Uterus (tissue), 4 donors: ENCODE measurements around the gene EPHB2. TPM values are rescaled to one million over a fixed set of nuclear protein-coding genes. Genes with fewer than 3 reads are reported as not detected.
A peak's percentile ranks its signal among the peaks of the same experiment; 100 is the strongest.

ENCODE experiments used
- DNase-seq, 2 donors: peaks; one replicate each; pipeline ENCODE4 v3.0.0-alpha.2; 2019 to 2020
- H3K27ac ChIP-seq, 2 donors: fragments of 200-600 bp; sonication (generic); 1 replicate in 1 of 2; 2 replicates in 1 of 2; pipeline ENCODE4 v1.5.1; 2016 to 2018
- H3K27me3 ChIP-seq, 2 donors: fragments of 200-600 bp; sonication (generic); one replicate each; pipeline ENCODE4 v1.5.1; 2018 to 2019; ENCODE audit warnings: control low read depth in 1 of 2
- H3K36me3 ChIP-seq, 2 donors: fragments of 200-600 bp; sonication (generic); one replicate each; pipeline ENCODE4 v1.5.1; 2019; ENCODE audit warnings: control low read depth in 1 of 2
- H3K4me1 ChIP-seq, 2 donors: fragments of 200-600 bp; sonication (generic); one replicate each; pipeline ENCODE4 v1.5.1; 2018 to 2019; ENCODE audit warnings: control low read depth in 1 of 2
- H3K4me3 ChIP-seq, 2 donors: fragments of 200-600 bp; sonication (generic); 1 replicate in 1 of 2; 2 replicates in 1 of 2; pipeline ENCODE4 v1.5.1; 2018 to 2019; ENCODE audit warnings: mild to moderate bottlenecking in 1 of 2
- H3K9me3 ChIP-seq, 2 donors: fragments of 200-600 bp; sonication (generic); one replicate each; pipeline ENCODE4 v1.5.1; 2019; ENCODE audit warnings: control low read depth in 1 of 2
- POLR2A ChIP-seq, 2 donors: fragments of 450-650 bp; IDR thresholded peaks; one replicate each; pipeline ENCODE4 v1.6.1; 2016; ENCODE audit warnings: antibody characterized with exemption in 2 of 2, mild to moderate bottlenecking in 1 of 2, moderate library complexity in 1 of 2
- intact Hi-C: fragments of 100-400 bp; cut with DNase I; formaldehyde crosslinking; loops from one replicate; pipeline ENCODE4 v1.15.1; 2023; ENCODE audit warnings: low total_unique reads
- total RNA-seq, 4 donors: library from RNA; depleted of rRNA in 3 of 4; stranded (reverse); fragments of >200 nt in 3 of 4; gene quantifications; one replicate each; pipeline versions ENCODE4 v1.1.0 to v1.2.4, GENCODE V29; 2014 to 2023
- TF ChIP-seq, protein P1 (sequence below), 4 experiments: fragments of 200-600 bp in 2 of 4; fragments of 450-650 bp in 2 of 4; sonication (generic) in 2 of 4; IDR thresholded peaks; one replicate each; pipeline ENCODE4 v1.5.1; 2016 to 2019; ENCODE audit warnings: antibody characterized with exemption in 4 of 4, mild to moderate bottlenecking in 2 of 4, moderate library complexity in 1 of 4
- donor health status: DM: yes; HTN: yes; CAD: no.

Gene EPHB2
- total RNA-seq, 4 donors from 2014 or later, result under 0.01 to 49.6 (median 2.2) TPM

DNA sequence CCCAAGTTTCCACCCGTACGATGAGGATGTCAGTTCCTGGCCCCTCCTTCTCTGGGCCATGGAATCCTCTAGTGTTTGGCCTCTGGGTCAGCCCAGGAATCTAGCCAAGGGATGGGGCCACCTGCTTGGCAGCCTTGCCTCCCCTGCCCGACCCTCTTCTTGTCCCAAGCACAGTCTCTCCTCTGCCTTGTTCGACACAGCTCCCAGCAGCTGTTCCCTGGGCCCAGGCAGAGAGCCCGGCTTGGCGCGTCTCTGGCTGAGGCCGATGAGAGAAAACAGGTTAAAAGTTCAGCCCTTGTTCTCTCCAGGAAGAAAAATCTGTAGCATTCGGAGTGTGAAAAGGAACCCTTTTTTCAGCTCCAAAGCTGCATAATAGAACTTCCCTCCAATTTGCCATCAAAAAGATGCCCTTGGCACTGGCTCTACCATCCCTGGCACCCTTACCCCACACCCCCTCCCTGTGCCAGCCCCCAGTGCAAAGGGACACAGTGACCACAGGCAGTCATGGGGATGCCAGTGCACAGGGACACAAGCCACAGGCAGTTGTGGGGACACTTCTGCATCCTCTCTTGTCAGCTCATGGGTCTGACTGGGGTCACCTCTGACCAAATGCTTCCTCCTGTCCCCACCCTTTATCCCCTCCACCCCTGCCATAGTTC lies 68.4 kb downstream of the EPHB2 start:
- Histone ChIP-seq H3K9me3 (no peaks in the 10 kb centered on the region), H3K4me1 (no peaks in the 10 kb centered on the region), H3K27me3 (no peaks in the 10 kb centered on the region), H3K36me3 (no peaks in the 10 kb centered on the region), H3K4me3 (no peak overlapping the region), H3K27ac (no peak overlapping the region)
- intact Hi-C loops, result no loop called here
- peak in 1 of 2 donors; percentile 59 for DNase-seq
- no peak for TF ChIP-seq POLR2A (IDR thresholded peaks at IDR 0.05)
- TF ChIP-seq, protein P1, sequence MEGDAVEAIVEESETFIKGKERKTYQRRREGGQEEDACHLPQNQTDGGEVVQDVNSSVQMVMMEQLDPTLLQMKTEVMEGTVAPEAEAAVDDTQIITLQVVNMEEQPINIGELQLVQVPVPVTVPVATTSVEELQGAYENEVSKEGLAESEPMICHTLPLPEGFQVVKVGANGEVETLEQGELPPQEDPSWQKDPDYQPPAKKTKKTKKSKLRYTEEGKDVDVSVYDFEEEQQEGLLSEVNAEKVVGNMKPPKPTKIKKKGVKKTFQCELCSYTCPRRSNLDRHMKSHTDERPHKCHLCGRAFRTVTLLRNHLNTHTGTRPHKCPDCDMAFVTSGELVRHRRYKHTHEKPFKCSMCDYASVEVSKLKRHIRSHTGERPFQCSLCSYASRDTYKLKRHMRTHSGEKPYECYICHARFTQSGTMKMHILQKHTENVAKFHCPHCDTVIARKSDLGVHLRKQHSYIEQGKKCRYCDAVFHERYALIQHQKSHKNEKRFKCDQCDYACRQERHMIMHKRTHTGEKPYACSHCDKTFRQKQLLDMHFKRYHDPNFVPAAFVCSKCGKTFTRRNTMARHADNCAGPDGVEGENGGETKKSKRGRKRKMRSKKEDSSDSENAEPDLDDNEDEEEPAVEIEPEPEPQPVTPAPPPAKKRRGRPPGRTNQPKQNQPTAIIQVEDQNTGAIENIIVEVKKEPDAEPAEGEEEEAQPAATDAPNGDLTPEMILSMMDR (IDR thresholded peaks at IDR 0.05), result no peak

DNA sequence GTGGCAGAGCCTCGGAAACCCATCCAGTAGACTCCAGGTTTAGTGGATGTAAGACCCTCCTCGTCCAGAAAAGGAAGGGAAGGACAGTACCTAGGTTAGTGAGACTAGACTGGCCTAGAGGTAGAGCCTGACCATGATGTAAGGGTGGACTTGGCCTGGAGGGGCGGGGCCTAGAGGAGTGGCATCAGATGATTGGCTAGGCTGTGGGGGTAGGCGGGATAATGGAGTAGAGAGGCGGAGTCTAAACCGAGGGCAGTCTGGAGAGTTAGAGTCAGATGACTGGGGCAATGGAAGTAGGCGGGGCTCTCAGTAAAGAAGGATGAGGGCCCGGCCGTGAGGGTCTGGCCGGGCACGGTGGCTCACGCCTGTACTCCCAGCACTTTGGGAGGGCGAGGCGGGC lies 70.1 kb downstream of the EPHB2 start:
- intact Hi-C loops, result no loop called here
- no peak overlapping the region for H3K27ac ChIP-seq
- TF ChIP-seq, protein P1 (IDR thresholded peaks at IDR 0.05), result no peak
- no peak for TF ChIP-seq POLR2A (IDR thresholded peaks at IDR 0.05)
- no peaks in the 10 kb centered on the region for H3K36me3 ChIP-seq
- H3K9me3 ChIP-seq, result no peaks in the 10 kb centered on the region
- H3K27me3 ChIP-seq, result no peaks in the 10 kb centered on the region
- no peaks in the 10 kb centered on the region for H3K4me1 ChIP-seq
- no peak overlapping the region for H3K4me3 ChIP-seq
- DNase-seq, result no peak

DNA sequence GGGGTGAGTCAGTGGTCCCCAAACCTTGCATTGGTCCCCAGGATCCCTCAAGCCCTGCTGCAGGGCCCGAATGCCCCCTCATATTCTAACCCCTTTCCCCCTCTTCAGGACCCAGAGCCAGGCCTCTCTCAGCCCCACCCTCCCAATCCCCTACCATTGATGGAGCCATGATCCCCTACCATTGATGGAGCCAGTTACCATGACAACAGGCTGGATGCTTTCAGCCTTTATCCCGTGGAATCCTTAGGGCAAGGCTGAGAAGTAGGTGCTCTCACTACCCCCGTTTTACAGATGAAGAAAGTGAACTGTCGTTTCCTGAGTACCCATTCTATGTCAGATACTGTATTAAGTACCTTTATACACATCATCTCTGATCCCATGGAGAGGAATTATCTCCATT lies 70.8 kb downstream of the EPHB2 start:
- H3K9me3 ChIP-seq, result no peaks in the 10 kb centered on the region
- DNase-seq, result no peak
- H3K4me1 ChIP-seq, result no peaks in the 10 kb centered on the region
- no peak for TF ChIP-seq POLR2A (IDR thresholded peaks at IDR 0.05)
- TF ChIP-seq, protein P1 (IDR thresholded peaks at IDR 0.05), result no peak
- no peaks in the 10 kb centered on the region for H3K36me3 ChIP-seq
- intact Hi-C loops, result no loop called here
- no peaks in the 10 kb centered on the region for H3K27me3 ChIP-seq
- no peak overlapping the region for H3K4me3 ChIP-seq
- H3K27ac ChIP-seq, result no peak overlapping the region

DNA sequence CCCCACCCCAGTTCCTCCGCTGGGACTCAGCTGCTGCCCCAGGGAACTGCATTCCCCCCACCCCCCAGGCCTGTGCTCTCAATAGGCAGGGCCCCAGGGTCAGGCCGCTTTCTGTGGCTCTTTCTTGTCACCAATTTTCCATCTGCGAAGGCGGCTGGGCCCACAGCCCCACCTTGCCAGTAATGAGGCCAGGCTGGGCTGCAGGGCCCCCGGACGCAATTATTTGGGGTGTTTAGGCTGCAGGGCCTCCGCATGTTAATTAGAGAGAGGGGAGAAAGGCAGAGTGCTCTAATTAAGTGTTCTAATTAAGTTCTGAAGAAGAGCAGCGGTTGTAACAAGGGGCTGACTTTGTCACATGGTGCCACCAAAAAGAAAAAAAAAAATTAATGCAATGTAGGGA lies 71.8 kb downstream of the EPHB2 start:
- Histone ChIP-seq H3K4me3 (no peak overlapping the region), H3K9me3 (no peaks in the 10 kb centered on the region), H3K27me3 (no peaks in the 10 kb centered on the region), H3K36me3 (no peaks in the 10 kb centered on the region), H3K27ac (no peak overlapping the region), H3K4me1 (no peaks in the 10 kb centered on the region)
- TF ChIP-seq, protein P1 (IDR thresholded peaks at IDR 0.05), result no peak
- TF ChIP-seq POLR2A (IDR thresholded peaks at IDR 0.05), result no peak
- DNase-seq, result no peak
- intact Hi-C loops, result no loop called here

DNA sequence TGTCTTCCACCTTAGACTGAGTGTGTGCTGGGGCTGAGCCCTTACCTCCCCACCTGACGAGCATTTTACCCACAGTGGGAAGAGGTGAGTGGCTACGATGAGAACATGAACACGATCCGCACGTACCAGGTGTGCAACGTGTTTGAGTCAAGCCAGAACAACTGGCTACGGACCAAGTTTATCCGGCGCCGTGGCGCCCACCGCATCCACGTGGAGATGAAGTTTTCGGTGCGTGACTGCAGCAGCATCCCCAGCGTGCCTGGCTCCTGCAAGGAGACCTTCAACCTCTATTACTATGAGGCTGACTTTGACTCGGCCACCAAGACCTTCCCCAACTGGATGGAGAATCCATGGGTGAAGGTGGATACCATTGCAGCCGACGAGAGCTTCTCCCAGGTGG lies 73.7 kb downstream of the EPHB2 start:
- no peak overlapping the region for H3K27ac ChIP-seq
- DNase-seq, result no peak
- TF ChIP-seq, protein P1 (IDR thresholded peaks at IDR 0.05), result no peak
- no peak for TF ChIP-seq POLR2A (IDR thresholded peaks at IDR 0.05)
- no peak overlapping the region for H3K4me3 ChIP-seq
- no peaks in the 10 kb centered on the region for H3K36me3 ChIP-seq
- H3K27me3 ChIP-seq, result no peaks in the 10 kb centered on the region
- no peaks in the 10 kb centered on the region for H3K4me1 ChIP-seq
- intact Hi-C loops, result no loop called here
- no peaks in the 10 kb centered on the region for H3K9me3 ChIP-seq
